Gastroesophageal sphincter (tissue), 4 donors: ENCODE data around the gene CBLB. TPM values are rescaled to one million over a fixed set of nuclear protein-coding genes. Genes with fewer than 3 reads are reported as not detected.

Experiments used
- ATAC-seq: fragments of 150-250 bp; one replicate; pipeline ENCODE4 v1.9.1; 2016; ENCODE audit warnings: mild to moderate bottlenecking, moderate library complexity
- H3K27ac ChIP-seq, 4 donors: fragments of 200-600 bp; sonication (generic) in 3 of 4; 1 replicate in 3 of 4; 2 replicates in 1 of 4; pipeline ENCODE4 v1.5.1; 2016 to 2019
- H3K27me3 ChIP-seq: fragments of 200-600 bp; sonication (generic); one replicate; pipeline ENCODE4 v1.5.1; 2019
- H3K36me3 ChIP-seq, 2 donors: fragments of 200-600 bp; sonication (generic); one replicate each; pipeline ENCODE4 v1.5.1; 2019; ENCODE audit warnings: control low read depth in 1 of 2
- H3K4me1 ChIP-seq, 3 donors: fragments of 200-600 bp; sonication (generic); 1 replicate in 2 of 3; 2 replicates in 1 of 3; pipeline ENCODE4 v1.5.1; 2016 to 2019; ENCODE audit warnings: control low read depth in 2 of 3
- H3K4me3 ChIP-seq, 2 donors: fragments of 200-600 bp; sonication (generic); one replicate each; pipeline ENCODE4 v1.5.1; 2019; ENCODE audit warnings: mild to moderate bottlenecking in 1 of 2, moderate library complexity in 1 of 2
- H3K9me3 ChIP-seq, 3 donors: fragments of 200-600 bp; sonication (generic); one replicate each; pipeline ENCODE4 v1.5.1; 2017 to 2019; ENCODE audit warnings: control low read depth in 2 of 3
- EP300 ChIP-seq: sonication (generic); formaldehyde crosslinking; IDR thresholded peaks from one replicate; pipeline ENCODE4 v1.6.1; 2017; ENCODE audit warnings: antibody characterized with exemption, mild to moderate bottlenecking
- POLR2A ChIP-seq, 2 donors: fragments of 450-650 bp; IDR thresholded peaks; one replicate each; pipeline ENCODE4 v1.6.1; 2017; ENCODE audit warnings: antibody characterized with exemption in 2 of 2, mild to moderate bottlenecking in 2 of 2, moderate library complexity in 1 of 2
- POLR2AphosphoS5 ChIP-seq: sonication (generic); formaldehyde crosslinking; IDR thresholded peaks from one replicate; pipeline ENCODE4 v1.6.1; 2017; ENCODE audit warnings: antibody characterized with exemption
- WGBS, 2 donors: methylation state at CpG; one replicate each; pipeline ENCODE4 v1.1.5; 2018; ENCODE audit warnings: low coverage in 1 of 2; 5-methylcytosine and 5-hydroxymethylcytosine counted together
- total RNA-seq, 4 donors: library from RNA; depleted of rRNA; stranded (reverse); fragments of >200 nt; gene quantifications; one replicate each; pipeline ENCODE4 v1.1.0, GENCODE V29; 2016
- TF ChIP-seq, protein P1 (sequence below), 4 experiments: fragments of 200-600 bp in 2 of 4; fragments of 450-650 bp in 2 of 4; sonication (generic) in 1 of 4; IDR thresholded peaks; one replicate each; pipeline ENCODE4 v1.5.1; 2017 to 2019; ENCODE audit warnings: antibody characterized with exemption in 4 of 4, mild to moderate bottlenecking in 2 of 4, moderate library complexity in 2 of 4

Gene CBLB
- total RNA-seq, 4 donors from 2014 or later: 27.4 to 59.4 (median 40.4) TPM

DNA sequence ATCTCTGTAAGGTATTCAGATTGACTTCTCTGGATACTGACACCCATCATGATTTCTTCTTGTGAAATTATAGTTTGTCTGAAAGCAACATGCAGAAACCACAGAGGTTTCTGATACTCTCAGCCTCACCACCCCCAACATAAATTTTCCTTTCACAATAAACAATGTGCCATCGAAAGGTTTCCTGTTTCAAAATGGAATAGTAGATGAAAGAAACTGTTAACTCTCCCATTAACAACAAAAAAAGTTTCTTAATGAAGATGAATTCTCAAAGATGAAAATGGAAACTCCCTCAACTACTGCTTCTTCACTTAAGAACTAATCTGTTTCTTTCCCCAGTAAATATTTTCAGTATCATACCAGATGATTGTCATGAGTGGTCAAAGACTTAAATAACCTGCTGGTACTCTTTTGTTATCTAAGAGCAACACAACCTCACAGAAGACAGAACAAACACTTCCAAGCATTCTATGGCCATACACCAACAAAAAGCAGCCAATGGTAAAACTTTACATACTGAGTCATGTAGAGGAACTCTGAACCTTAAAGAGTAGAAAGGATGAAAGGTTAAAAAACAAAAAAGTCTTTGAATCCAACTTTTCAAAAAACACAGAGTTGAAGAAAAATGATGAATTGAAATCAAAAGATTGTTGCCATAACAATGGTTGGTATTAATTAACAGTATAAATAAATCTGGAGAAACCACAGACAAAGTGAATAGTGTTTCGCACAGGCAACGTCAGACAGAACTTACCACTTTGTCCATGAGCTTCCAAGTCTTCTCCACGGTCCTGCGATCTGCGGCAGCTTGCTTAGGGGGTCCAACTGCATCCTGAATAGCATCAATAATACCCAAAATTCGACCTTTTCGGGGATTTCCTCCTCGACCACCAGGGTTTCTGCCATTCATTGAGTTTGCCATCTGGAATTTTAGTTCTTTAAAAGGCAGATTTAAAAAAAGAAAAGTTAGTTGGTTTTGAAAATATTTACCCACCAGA lies 1.9 kb downstream of the CBLB start:
- Histone ChIP-seq H3K9me3 (no peaks in the 10 kb centered on the region), H3K36me3 (no peaks in the 10 kb centered on the region), H3K4me3 (peak overlapping the region; percentile 81 to 91), H3K27ac (peak overlapping the region; percentile 94 to 98 (median 96)), H3K27me3 (no peaks in the 10 kb centered on the region), H3K4me1 (peaks cover 4 to 62% (median 6%) of the 10 kb centered on the region in 3 donors)
- no peak for ATAC-seq
- 39 to 44% methylated on average over 9 of the region's 9 CpGs for WGBS, 2 donors
- TF ChIP-seq EP300 (no peak), POLR2AphosphoS5 (no peak), POLR2A (IDR thresholded peaks at IDR 0.05) (no peak)
- TF ChIP-seq, protein P1, sequence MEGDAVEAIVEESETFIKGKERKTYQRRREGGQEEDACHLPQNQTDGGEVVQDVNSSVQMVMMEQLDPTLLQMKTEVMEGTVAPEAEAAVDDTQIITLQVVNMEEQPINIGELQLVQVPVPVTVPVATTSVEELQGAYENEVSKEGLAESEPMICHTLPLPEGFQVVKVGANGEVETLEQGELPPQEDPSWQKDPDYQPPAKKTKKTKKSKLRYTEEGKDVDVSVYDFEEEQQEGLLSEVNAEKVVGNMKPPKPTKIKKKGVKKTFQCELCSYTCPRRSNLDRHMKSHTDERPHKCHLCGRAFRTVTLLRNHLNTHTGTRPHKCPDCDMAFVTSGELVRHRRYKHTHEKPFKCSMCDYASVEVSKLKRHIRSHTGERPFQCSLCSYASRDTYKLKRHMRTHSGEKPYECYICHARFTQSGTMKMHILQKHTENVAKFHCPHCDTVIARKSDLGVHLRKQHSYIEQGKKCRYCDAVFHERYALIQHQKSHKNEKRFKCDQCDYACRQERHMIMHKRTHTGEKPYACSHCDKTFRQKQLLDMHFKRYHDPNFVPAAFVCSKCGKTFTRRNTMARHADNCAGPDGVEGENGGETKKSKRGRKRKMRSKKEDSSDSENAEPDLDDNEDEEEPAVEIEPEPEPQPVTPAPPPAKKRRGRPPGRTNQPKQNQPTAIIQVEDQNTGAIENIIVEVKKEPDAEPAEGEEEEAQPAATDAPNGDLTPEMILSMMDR (IDR thresholded peaks at IDR 0.05): no peak

DNA sequence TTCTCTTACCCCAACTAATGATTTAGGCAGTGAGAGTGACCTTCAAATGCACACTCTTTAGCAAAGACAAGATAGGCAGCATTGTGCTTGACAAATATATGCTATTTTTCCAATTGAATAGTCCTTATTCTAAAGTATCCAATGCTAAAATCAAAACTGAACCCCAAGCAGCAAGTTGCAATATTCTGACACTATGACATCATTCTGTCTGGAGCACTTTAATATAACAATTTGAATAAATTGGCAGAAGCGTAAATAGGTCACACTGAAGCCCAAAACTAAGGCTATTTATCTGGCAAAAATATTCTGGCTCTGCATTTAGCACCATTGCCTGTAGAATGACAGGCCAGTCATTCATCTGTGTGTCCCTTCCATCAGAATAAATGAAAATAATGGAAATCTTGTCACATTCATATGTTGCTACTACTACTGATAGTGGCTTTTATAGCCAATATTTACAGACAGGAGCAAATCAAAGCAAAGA lies 2.9 kb downstream of the CBLB start:
- H3K27ac ChIP-seq: peak overlapping the region in 1 of 4 donors; percentile 94

DNA sequence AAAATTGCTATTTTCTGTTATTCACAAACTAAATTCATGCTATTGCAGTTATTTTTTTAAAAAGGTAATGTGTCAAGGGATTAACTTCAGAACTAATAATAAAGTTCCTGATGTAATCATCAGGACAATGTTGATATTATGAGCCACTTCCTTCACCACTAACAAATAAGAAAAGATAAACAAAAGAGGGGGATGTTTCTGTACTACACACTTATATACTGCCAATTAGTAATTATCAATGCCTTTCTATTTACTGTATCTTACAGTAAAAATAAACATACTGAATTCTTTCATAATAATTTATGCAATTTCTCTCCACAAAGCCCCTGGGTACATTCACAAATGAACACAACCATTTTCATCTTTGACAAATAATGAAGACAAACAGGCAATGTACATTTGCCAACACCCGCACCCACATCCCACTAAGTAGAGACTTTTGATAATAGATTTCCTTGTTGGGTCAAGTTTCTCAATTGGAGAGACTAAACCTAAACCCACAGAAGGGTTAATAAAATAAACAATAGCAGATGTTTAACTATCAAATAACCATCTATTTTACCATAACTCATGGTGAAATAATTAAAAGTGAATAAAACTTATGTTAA lies 3.7 kb downstream of the CBLB start:
- ATAC-seq: no peak
- H3K9me3 ChIP-seq: no peaks in the 10 kb centered on the region
- no peak for TF ChIP-seq EP300
- TF ChIP-seq, protein P1 (IDR thresholded peaks at IDR 0.05): no peak
- TF ChIP-seq POLR2AphosphoS5: no peak
- no peak for TF ChIP-seq POLR2A (IDR thresholded peaks at IDR 0.05)
- peaks cover 7 to 75% (median 7%) of the 10 kb centered on the region in 3 donors for H3K4me1 ChIP-seq
- H3K4me3 ChIP-seq: peak overlapping the region; percentile 81 to 91
- no peaks in the 10 kb centered on the region for H3K36me3 ChIP-seq
- H3K27ac ChIP-seq: no peak overlapping the region
- 71 to 80% methylated on average over 1 of the region's 1 CpG for WGBS, 2 donors
- H3K27me3 ChIP-seq: no peaks in the 10 kb centered on the region

More for the DNA sequence above, 2.9 kb downstream of the CBLB start:
- H3K4me3 ChIP-seq: peak overlapping the region; percentile 81 to 91
- no peaks in the 10 kb centered on the region for H3K9me3 ChIP-seq
- peaks cover 6 to 72% (median 7%) of the 10 kb centered on the region in 3 donors for H3K4me1 ChIP-seq
- no peak for TF ChIP-seq POLR2AphosphoS5
- no peak for TF ChIP-seq POLR2A (IDR thresholded peaks at IDR 0.05)
- TF ChIP-seq, protein P1 (IDR thresholded peaks at IDR 0.05): no peak
- TF ChIP-seq EP300: no peak
- ATAC-seq: no peak
- 50 to 75% methylated on average over 1 of the region's 1 CpG for WGBS, 2 donors
- H3K27me3 ChIP-seq: no peaks in the 10 kb centered on the region
- H3K36me3 ChIP-seq: no peaks in the 10 kb centered on the region

DNA sequence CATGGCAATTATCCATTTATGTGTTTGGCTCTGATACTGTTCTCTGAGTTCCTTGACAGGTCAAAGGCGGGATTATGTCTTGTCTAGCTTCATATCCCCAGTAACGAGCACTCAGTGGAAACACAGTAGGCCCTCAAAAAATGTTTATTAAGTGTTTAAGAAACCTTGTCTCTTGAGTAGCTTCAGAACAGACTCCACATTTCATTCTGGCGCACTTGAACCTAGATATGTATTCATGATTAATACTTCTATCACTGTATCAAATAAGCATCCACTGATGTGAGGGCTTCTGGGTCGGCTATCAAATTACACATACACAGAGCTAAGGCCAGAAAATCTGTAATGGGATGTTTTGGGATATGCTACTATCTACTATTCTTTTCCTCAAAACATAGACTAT lies 4.6 kb downstream of the CBLB start:
- Histone ChIP-seq H3K36me3 (peaks cover 0 to 6% of the 10 kb centered on the region in 2 donors), H3K4me1 (peaks cover 3 to 72% (median 6%) of the 10 kb centered on the region in 3 donors), H3K27me3 (no peaks in the 10 kb centered on the region), H3K4me3 (peak overlapping the region in 1 of 2 donors; percentile 6), H3K27ac (no peak overlapping the region), H3K9me3 (no peaks in the 10 kb centered on the region)
- TF ChIP-seq, protein P1 (IDR thresholded peaks at IDR 0.05): no peak
- TF ChIP-seq EP300 (no peak), POLR2AphosphoS5 (no peak), POLR2A (IDR thresholded peaks at IDR 0.05) (no peak)
- 93 to 96% methylated on average over 4 of the region's 4 CpGs for WGBS, 2 donors
- no peak for ATAC-seq
